Duodenal mucosa (tissue), 2 donors: Measurements from ENCODE around the gene PRR9.
"Not testable (repeated sequence)": the region's sequence is repeated elsewhere in the genome, so short reads cannot be mapped to it uniquely, and the experiment has no call there.

Experiments
- H3K27ac ChIP-seq: one replicate; pipeline ENCODE4 v1.7.0; 2013; ENCODE audit warnings: low read depth, low read length
- H3K27me3 ChIP-seq, 2 donors: one replicate each; pipeline ENCODE4 v1.7.0; 2013; ENCODE audit warnings: low read length in 2 of 2, control low read depth in 1 of 2; ENCODE audit not compliant: insufficient read depth in 2 of 2, control insufficient read depth in 1 of 2
- H3K36me3 ChIP-seq, 2 donors: one replicate each; pipeline ENCODE4 v1.7.0; 2013; ENCODE audit warnings: low read length in 2 of 2, control low read depth in 1 of 2; ENCODE audit not compliant: insufficient read depth in 2 of 2, control insufficient read depth in 1 of 2
- H3K4me1 ChIP-seq, 2 donors: one replicate each; pipeline ENCODE4 v1.7.0; 2013; ENCODE audit warnings: low read length in 2 of 2, control low read depth in 1 of 2; ENCODE audit not compliant: insufficient read depth in 2 of 2, control insufficient read depth in 1 of 2
- H3K4me3 ChIP-seq, 2 donors: one replicate each; pipeline ENCODE4 v1.7.0; 2013; ENCODE audit warnings: low read length in 2 of 2, low read depth in 1 of 2
- H3K9ac ChIP-seq, 2 donors: one replicate each; pipeline ENCODE4 v1.7.0; 2013; ENCODE audit warnings: low read length in 2 of 2, low read depth in 1 of 2
- H3K9me3 ChIP-seq, 2 donors: one replicate each; pipeline ENCODE4 v1.7.0; 2013; ENCODE audit warnings: low read length in 2 of 2, control low read depth in 1 of 2; ENCODE audit not compliant: control insufficient read depth in 1 of 2

The PRR9 gene

GRCh38 chr1:153228491-153228890 is 11.1 kb downstream of the PRR9 start:
- Histone ChIP-seq H3K9me3 (no peaks in the 10 kb centered on the region), H3K36me3 (no peaks in the 10 kb centered on the region), H3K27ac (no peak overlapping the region), H3K4me3 (no peak overlapping the region), H3K27me3 (peaks cover 0 to 2% of the 10 kb centered on the region in 2 donors), H3K9ac (no peak overlapping the region), H3K4me1 (peaks cover 24 to 30% of the 10 kb centered on the region in 2 donors)

GRCh38 chr1:153229076-153229829 is 11.9 kb downstream of the PRR9 start:
- peaks cover 27 to 36% of the 10 kb centered on the region in 2 donors for H3K4me1 ChIP-seq
- H3K36me3 ChIP-seq, H3K27me3 ChIP-seq, H3K27ac ChIP-seq, H3K9me3 ChIP-seq, H3K4me3 ChIP-seq, H3K9ac ChIP-seq: not testable (repeated sequence)

GRCh38 chr1:153231363-153231762 is 14.0 kb downstream of the PRR9 start:
- Histone ChIP-seq H3K9ac (no peak overlapping the region), H3K27me3 (peaks cover 0 to 2% of the 10 kb centered on the region in 2 donors), H3K4me3 (no peak overlapping the region), H3K27ac (no peak overlapping the region), H3K36me3 (no peaks in the 10 kb centered on the region), H3K4me1 (peaks cover 28 to 39% of the 10 kb centered on the region in 2 donors), H3K9me3 (no peaks in the 10 kb centered on the region)

- Histone ChIP-seq H3K27me3 (peaks cover 0 to 2% of the 10 kb centered on the region in 2 donors), H3K27ac (no peak overlapping the region), H3K9me3 (no peaks in the 10 kb centered on the region), H3K4me3 (no peak overlapping the region), H3K9ac (no peak overlapping the region), H3K4me1 (peaks cover 28 to 39% of the 10 kb centered on the region in 2 donors), H3K36me3 (no peaks in the 10 kb centered on the region)
Observed at GRCh38 chr1:153231785-153232184, 14.4 kb downstream of the PRR9 start.

- Histone ChIP-seq H3K4me1 (peaks cover 28 to 39% of the 10 kb centered on the region in 2 donors), H3K4me3 (no peak overlapping the region), H3K36me3 (no peaks in the 10 kb centered on the region), H3K27ac (no peak overlapping the region), H3K9me3 (no peaks in the 10 kb centered on the region), H3K9ac (no peak overlapping the region), H3K27me3 (peaks cover 0 to 2% of the 10 kb centered on the region in 2 donors)
Observed at GRCh38 chr1:153232553-153232952, 15.2 kb downstream of the PRR9 start.

- no peaks in the 10 kb centered on the region for H3K9me3 ChIP-seq
- H3K27ac ChIP-seq = peak overlapping the region; percentile 58
- peaks cover 28 to 39% of the 10 kb centered on the region in 2 donors for H3K4me1 ChIP-seq
- H3K4me3 ChIP-seq = no peak overlapping the region
- H3K27me3 ChIP-seq = peaks cover 0 to 1% of the 10 kb centered on the region in 2 donors
- H3K36me3 ChIP-seq = no peaks in the 10 kb centered on the region
- no peak overlapping the region for H3K9ac ChIP-seq
Observed at GRCh38 chr1:153233448-153233847, 16.1 kb downstream of the PRR9 start.

GRCh38 chr1:153238527-153238926 is 21.1 kb downstream of the PRR9 start:
- Histone ChIP-seq H3K27me3 (no peaks in the 10 kb centered on the region), H3K36me3 (no peaks in the 10 kb centered on the region), H3K4me1 (peaks cover 4 to 9% of the 10 kb centered on the region in 2 donors), H3K27ac (no peak overlapping the region), H3K4me3 (no peak overlapping the region), H3K9ac (no peak overlapping the region), H3K9me3 (no peaks in the 10 kb centered on the region)

- no peaks in the 10 kb centered on the region for H3K36me3 ChIP-seq
Observed at GRCh38 chr1:153242160-153242559, 24.8 kb downstream of the PRR9 start.

GRCh38 chr1:153245466-153245865 is 28.1 kb downstream of the PRR9 start:
- no peaks in the 10 kb centered on the region for H3K36me3 ChIP-seq
- H3K9me3 ChIP-seq = no peaks in the 10 kb centered on the region
- H3K27me3 ChIP-seq = peaks cover 0 to 11% of the 10 kb centered on the region in 2 donors
- H3K4me3 ChIP-seq = no peak overlapping the region
- no peak overlapping the region for H3K9ac ChIP-seq
- H3K27ac ChIP-seq = no peak overlapping the region
- H3K4me1 ChIP-seq = no peaks in the 10 kb centered on the region

More at GRCh38 chr1:153242160-153242559, 24.8 kb downstream of the PRR9 start:
- Histone ChIP-seq H3K4me1 (no peaks in the 10 kb centered on the region), H3K4me3 (no peak overlapping the region), H3K9ac (no peak overlapping the region), H3K27ac (no peak overlapping the region), H3K27me3 (peaks cover 0 to 3% of the 10 kb centered on the region in 2 donors), H3K9me3 (no peaks in the 10 kb centered on the region)

- H3K9me3 ChIP-seq = no peaks in the 10 kb centered on the region
- H3K4me3 ChIP-seq = no peak overlapping the region
- H3K4me1 ChIP-seq = no peaks in the 10 kb centered on the region
- no peak overlapping the region for H3K27ac ChIP-seq
- no peak overlapping the region for H3K9ac ChIP-seq
- H3K36me3 ChIP-seq = no peaks in the 10 kb centered on the region
- H3K27me3 ChIP-seq = peaks cover 0 to 11% of the 10 kb centered on the region in 2 donors
Observed at GRCh38 chr1:153246018-153246417, 28.6 kb downstream of the PRR9 start.
